NOMO-1 (cell line): ENCODE results near the gene MGAT4D.
"Not testable (repeated sequence)": the region's sequence is repeated elsewhere in the genome, so short reads cannot be mapped to it uniquely, and the experiment has no call there.

Experiments
- DNase-seq, 2 experiments: peaks; one replicate each; lab custom pipeline; 2025; ENCODE audit not compliant: unreplicated experiment in 2 of 2; lab: John Stamatoyannopoulos, UW

Gene MGAT4D

DNA sequence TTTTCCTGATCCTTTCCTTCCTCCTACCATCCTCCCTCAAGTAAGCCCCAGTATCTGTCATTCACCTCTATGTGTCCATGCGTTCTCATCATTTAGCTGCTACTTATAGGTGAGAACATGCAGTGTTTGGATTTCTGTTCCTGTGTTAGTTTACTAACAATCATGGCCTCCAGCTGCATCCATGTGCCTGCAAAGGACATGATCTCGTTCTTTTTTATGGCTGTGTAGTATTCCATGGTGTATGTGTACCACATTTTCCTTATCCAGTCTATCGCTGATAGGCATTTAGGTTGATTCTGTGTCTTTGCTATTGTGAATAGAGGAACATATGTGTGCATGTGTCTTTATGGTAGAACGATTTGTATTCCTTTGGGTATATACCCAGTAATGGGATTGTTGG is 53.7 kb downstream of the MGAT4D start:
- DNase-seq = not testable (repeated sequence)

DNA sequence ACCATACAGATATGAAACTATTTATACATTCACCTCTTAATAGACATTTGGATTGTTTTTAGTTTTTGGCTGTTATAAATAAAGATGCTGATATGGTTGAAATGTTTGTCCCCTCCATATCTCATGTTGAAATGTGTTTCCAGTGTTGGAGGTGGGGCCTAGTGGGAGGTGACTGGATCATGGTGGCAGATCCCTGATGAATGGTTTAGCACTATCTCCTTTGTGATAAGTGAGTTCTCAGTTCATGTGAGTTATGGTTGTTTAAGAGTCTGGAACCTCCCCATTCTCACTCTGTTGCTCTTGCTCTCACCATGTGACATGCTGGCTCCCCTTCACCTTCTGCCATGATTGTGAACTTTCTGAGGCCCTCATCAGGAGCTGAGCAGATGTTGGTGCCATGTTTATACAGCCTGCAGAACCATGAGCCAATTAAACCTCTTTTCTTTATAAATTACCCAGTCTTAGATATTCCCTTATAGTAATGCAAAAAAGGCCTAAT is 58.4 kb downstream of the MGAT4D start:
- DNase-seq = no peak

DNA sequence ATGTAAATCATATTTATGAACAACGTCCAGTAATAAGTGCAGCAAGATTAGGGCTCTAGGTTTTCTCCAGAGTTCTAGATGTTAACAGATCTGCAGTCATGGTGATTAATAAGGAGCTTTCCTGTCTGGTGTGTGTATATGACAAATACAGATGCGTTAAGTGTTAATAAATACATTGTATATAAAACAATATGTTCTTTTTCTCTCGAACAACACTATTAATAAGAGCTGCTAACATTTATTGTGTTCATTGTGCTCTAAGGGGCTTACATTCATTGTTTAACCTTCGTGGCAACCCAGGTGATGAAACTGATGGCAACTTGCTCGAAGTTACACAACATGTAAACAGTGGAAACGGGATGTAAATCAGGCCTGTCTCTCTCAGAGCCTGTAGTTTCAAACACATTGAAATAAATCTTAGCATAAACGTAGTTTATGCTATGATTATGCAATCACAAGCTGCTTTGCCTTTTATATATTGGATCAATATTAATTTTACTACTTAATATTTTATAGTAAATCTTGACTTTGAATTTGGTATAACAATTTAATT is 70.1 kb downstream of the MGAT4D start:
- peak; percentile 11 to 64 for DNase-seq

DNA sequence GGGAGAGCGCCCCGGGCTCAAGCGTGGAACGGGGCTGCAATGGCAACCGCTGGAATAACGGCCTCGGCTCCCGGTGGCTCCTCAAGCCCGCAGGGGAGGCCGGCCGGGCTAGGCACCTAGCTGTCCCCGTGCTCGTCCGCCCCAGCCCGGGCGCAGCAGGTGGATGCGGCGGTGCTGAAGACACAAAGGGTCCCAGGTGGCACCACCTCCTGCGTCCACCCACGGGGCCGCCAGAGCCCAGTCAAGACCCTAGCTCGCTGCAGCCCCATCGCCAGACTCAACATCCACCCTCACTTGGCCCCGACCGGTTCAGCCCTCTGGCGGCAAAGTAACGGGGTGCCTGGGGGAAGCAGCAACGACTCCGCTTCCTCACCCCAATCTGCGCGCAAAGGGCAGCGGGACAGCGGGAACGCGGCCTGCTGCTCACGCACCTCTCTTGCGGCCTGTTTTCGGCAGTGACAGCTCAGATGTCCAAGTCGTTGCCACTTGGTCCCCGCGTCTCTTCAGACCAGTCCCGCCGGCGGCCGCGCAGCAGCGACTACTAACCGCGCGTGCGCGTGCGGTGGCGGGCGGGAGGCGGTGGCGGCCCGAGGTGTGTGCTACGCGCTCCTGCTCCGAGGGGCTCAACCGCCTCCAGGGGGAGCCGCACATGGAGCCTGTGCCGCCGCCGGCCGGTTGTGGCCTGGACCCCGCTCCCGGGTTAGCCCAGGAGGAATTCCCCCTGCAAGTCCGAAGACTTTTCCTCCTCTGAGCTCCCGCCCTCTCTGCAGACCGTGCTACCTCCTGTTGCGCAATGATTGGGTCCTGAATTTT is 70.8 kb downstream of the MGAT4D start, which contains the start of gene CLGN:
Gene CLGN (minus strand): TSS at position 543 of the 813 bp plus-strand sequence. CDS start 14,570 bp downstream, outside the sequence.
- peak; percentile 50 to 61 for DNase-seq

DNA sequence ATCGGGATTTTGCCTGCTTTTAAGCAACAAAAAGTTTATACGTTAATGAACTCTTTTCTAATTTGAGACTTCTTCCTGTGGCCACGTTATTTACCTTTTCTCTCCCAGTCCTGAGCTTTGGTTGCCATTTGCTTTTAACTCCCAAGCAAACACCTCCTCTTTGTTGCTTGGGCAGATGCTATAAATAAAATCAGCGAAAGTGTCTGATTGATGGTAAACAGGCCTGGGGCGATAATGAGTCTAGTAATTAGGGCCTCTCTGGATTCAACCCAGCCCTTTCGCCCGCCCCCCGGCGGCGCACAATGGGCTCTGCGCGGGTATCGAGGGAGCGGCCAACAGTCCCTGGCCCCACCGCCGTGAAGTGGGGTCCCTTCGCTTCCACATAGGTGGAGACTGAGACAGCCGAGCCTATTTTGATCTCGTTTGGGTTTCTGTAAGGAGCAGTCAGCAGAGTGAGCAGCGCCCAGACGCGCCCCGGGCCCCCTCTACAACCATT is 71.4 kb downstream of the MGAT4D start:
- no peak for DNase-seq

DNA sequence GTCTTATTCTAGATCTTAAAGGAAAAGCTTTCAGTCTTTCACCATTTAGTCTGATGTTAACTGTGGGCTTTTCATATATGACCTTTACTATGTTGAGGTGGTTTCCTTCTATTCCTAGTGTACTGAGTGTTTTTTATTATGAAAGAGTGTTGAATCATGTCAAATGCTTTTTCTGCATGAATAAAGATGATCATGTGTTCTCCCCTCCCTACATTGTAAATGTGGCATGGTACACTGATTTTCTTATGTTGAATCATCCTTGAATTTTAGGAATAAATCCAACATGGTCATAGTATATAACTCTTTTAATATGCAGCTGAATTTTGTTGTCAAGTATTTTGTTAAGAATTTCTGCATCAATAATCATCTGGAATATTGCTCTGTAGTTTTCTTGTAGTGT is 75.0 kb downstream of the MGAT4D start:
- no peak for DNase-seq

DNA sequence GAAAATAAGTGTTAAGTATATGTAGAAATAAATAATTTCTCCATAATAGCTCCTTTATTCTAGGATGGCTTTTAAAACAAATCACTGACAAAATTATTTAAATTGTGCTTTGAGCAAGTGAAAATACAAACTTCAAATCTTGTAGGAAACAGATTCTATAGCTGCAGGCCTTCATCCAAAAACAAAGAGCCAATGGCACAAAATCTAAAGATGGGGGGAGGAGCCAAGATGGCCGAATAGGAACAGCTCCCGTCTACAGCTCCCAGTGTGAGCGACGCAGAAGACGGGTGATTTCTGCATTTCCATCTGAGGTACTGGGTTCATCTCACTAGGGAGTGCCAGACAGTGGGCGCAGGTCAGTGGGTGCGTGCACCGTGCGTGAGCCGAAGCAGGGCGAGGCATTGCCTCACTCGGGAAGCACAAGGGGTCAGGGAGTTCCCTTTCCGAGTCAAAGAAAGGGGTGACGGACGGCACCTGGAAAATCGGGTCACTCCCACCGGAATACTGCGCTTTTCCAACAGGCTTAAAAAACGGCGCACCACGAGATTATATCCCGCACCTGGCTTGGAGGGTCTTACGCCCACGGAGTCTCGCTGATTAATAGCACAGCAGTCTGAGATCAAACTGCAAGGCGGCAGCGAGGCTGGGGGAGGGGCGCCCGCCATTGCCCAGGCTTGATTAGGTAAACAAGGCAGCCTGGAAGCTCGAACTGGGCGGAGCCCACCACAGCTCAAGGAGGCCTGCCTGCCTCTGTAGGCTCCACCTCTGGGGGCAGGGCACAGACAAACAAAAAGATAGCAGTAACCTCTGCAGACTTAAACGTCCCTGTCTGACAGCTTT is 84.7 kb downstream of the MGAT4D start:
- DNase-seq = not testable (repeated sequence)

DNA sequence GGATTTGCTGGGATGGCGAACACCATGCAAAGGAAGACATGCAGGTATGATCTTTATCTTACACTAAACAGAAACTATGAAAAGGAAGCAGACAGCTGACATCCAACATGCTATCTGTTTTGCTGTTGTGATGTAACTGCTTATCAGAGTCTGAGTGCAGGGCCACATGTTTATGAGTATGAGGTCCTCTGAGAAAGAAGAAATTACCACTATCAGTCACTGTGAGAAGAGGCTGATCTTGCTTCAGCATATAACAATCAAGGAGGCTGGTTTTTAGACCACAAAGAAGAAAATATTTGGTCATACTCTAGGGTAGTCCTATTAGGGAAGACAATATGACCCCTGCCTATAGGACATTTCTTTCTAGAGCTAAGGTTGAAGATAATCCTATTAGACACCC is 89.1 kb downstream of the MGAT4D start:
- no peak for DNase-seq

DNA sequence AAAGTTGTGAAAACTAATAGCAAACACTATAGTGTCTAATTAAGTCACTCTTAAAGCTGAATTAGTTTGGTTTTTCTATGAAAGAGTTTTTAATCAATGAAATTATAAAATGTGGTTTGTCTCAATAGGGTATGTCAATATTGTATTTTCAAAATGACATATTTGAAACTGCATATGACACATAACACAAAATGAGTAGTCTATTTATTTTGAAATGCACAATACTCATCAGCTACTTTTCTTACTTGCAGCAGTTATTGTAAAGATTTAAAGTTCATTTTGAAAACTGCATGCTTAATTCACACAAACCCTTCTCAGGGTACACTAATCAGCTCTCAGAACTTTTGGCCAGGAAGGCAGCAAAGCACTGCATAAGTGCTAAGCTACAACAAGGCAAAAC is 91.8 kb downstream of the MGAT4D start:
- DNase-seq = no peak

DNA sequence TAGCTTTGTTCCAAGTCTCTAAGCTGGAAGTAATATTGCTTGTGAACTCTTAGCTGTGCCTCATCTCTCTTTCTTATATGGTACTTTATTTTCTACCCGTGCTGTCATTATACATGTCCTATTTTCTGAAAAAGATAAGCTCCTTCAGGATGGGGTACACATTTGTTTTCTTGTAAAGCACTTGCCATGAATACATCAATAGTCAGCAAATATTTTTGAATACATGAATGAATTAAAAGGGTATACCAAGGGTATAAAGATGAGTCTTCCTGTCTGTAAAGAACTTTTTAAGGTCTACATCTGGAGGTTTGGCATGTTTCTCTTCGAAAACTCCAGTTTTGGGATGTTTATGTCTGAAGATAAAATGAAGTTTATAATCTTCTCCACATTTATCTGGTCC is 98.0 kb downstream of the MGAT4D start:
- DNase-seq = no peak

DNA sequence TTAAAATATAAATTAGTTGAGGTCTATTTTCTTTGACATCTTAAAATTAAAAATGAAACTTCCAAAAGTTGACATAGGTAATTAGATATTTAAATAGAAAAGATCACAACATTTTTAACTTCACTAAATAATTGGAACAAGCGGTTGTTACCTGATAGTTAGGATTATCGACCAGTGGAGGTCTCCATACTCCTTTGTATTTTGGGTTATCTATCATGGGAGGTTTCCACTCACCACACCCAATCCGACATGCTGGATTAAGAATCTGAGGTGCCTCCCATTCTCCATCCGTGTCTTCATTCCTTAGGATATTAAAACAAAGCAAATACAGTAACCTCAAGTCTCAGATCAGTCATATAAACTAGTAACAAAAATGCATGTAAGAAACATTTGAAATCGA is 102.4 kb downstream of the MGAT4D start:
- DNase-seq = no peak
